ENCODE results near the gene PGLYRP1.

GRCh38 chr19:46000491-46001246, 22.2 kb downstream of the PGLYRP1 start:
- no peak for TF ChIP-seq ARNTL (CRISPR knock-in tag; IDR thresholded peaks at IDR 0.05; ENCODE audit: borderline replicate concordance, low read depth)
- TF ChIP-seq, protein P1, sequence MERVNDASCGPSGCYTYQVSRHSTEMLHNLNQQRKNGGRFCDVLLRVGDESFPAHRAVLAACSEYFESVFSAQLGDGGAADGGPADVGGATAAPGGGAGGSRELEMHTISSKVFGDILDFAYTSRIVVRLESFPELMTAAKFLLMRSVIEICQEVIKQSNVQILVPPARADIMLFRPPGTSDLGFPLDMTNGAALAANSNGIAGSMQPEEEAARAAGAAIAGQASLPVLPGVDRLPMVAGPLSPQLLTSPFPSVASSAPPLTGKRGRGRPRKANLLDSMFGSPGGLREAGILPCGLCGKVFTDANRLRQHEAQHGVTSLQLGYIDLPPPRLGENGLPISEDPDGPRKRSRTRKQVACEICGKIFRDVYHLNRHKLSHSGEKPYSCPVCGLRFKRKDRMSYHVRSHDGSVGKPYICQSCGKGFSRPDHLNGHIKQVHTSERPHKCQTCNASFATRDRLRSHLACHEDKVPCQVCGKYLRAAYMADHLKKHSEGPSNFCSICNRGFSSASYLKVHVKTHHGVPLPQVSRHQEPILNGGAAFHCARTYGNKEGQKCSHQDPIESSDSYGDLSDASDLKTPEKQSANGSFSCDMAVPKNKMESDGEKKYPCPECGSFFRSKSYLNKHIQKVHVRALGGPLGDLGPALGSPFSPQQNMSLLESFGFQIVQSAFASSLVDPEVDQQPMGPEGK (CRISPR knock-in tag; IDR thresholded peaks at IDR 0.05; ENCODE audit: borderline replicate concordance) = no peak
- no peak for TF ChIP-seq ISL1 (CRISPR knock-in tag; IDR thresholded peaks at IDR 0.05)
- TF ChIP-seq SNAI2 (CRISPR knock-in tag; IDR thresholded peaks at IDR 0.05) = no peak
- no peak for TF ChIP-seq POU6F1 (CRISPR knock-in tag; IDR thresholded peaks at IDR 0.05; ENCODE audit: borderline replicate concordance, low read depth)
- TF ChIP-seq ZFP3 (CRISPR knock-in tag; IDR thresholded peaks at IDR 0.05) = no peak
- TF ChIP-seq PPARA (CRISPR knock-in tag; IDR thresholded peaks at IDR 0.05; ENCODE audit: borderline replicate concordance) = no peak
- no peak for TF ChIP-seq ZC3H10 (CRISPR knock-in tag; IDR thresholded peaks at IDR 0.05)
